ENCODE results near the gene PLA2G2D. TPM values are rescaled to one million over a fixed set of nuclear protein-coding genes. Genes with fewer than 3 reads are reported as not detected.

Gene PLA2G2D
- total and polyA plus RNA-seq, 12 donors = not detected

GRCh38 chr1:20105856-20106255 is 13.5 kb downstream of the PLA2G2D start:
- TF ChIP-seq CTCF (IDR thresholded peaks at IDR 0.05) = no peak
- TF ChIP-seq POLR2A (IDR thresholded peaks at IDR 0.05) = no peak

GRCh38 chr1:20102875-20103274 is 16.5 kb downstream of the PLA2G2D start:
- intact Hi-C loops (cut with DNase I) = loop anchor here in 1 of 2 donors (5.0 to 10.0 kb wide), 2 partner anchors 49 to 92 kb away; no protein-coding TSS in a partner anchor
- 62 to 79% (median 70%) methylated on average over 1 of the region's 1 CpG for WGBS, 4 donors
- H3K36me3 ChIP-seq (replicated peaks in 1 of 2) = no peaks in the 10 kb centered on the region
- no peak for TF ChIP-seq CTCF (IDR thresholded peaks at IDR 0.05)
- no peak overlapping the region for H3K27ac ChIP-seq
- DNase-seq = no peak
- H3K4me1 ChIP-seq (replicated peaks in 1 of 2) = no peaks in the 10 kb centered on the region
- no peaks in the 10 kb centered on the region for H3K9me3 ChIP-seq (replicated peaks in 1 of 3)
- H3K4me3 ChIP-seq = no peak overlapping the region
- peaks cover 6% of the 10 kb centered on the region for H3K27me3 ChIP-seq

More at GRCh38 chr1:20105856-20106255, 13.5 kb downstream of the PLA2G2D start:
- Histone ChIP-seq H3K27me3 (peaks cover 6% of the 10 kb centered on the region), H3K27ac (no peak overlapping the region), H3K4me3 (no peak overlapping the region), H3K4me1 (replicated peaks in 1 of 2) (no peaks in the 10 kb centered on the region), H3K36me3 (replicated peaks in 1 of 2) (no peaks in the 10 kb centered on the region), H3K9me3 (replicated peaks in 1 of 3) (no peaks in the 10 kb centered on the region)
- WGBS, 4 donors = 23 to 47% (median 29%) methylated on average over 1 of the region's 1 CpG
- no peak for DNase-seq
- intact Hi-C loops (cut with DNase I) = loop anchor here in 1 of 2 donors (10.0 kb wide), 1 partner anchor 89 kb away; no protein-coding TSS in a partner anchor

GRCh38 chr1:20100632-20101355 is 18.5 kb downstream of the PLA2G2D start:
- DNase-seq = peak; percentile 48 to 67 (median 61)
- H3K4me3 ChIP-seq = no peak overlapping the region
- TF ChIP-seq CTCF (IDR thresholded peaks at IDR 0.05) = peak; percentile 76 to 91 (median 82)
- TF ChIP-seq POLR2A (IDR thresholded peaks at IDR 0.05) = no peak
- no peaks in the 10 kb centered on the region for H3K9me3 ChIP-seq (replicated peaks in 1 of 3)
- peaks cover 6% of the 10 kb centered on the region for H3K27me3 ChIP-seq
- H3K27ac ChIP-seq = no peak overlapping the region
- intact Hi-C loops (cut with DNase I) = loop anchor here in 1 of 2 donors (5.0 to 10.0 kb wide), 2 partner anchors 52 to 94 kb away; no protein-coding TSS in a partner anchor
- no peaks in the 10 kb centered on the region for H3K36me3 ChIP-seq (replicated peaks in 1 of 2)
- H3K4me1 ChIP-seq (replicated peaks in 1 of 2) = no peaks in the 10 kb centered on the region
- WGBS, 4 donors = 6 to 41% (median 33%) methylated on average over 6 to 14 of the region's 14 CpGs

- DNase-seq = no peak
- WGBS, 4 donors = 69 to 76% (median 71%) methylated on average over 3 of the region's 3 CpGs
- intact Hi-C loops (cut with DNase I) = no loop called here
These were observed 19.8 kb downstream of the PLA2G2D start for GRCh38 chr1:20099533-20099932.

More at GRCh38 chr1:20099533-20099932, 19.8 kb downstream of the PLA2G2D start:
- peaks cover 6% of the 10 kb centered on the region for H3K27me3 ChIP-seq
- no peaks in the 10 kb centered on the region for H3K9me3 ChIP-seq (replicated peaks in 1 of 3)
- no peaks in the 10 kb centered on the region for H3K36me3 ChIP-seq (replicated peaks in 1 of 2)
- TF ChIP-seq CTCF (IDR thresholded peaks at IDR 0.05) (no peak), POLR2A (IDR thresholded peaks at IDR 0.05) (no peak)
- H3K4me3 ChIP-seq = no peak overlapping the region
- H3K4me1 ChIP-seq (replicated peaks in 1 of 2) = no peaks in the 10 kb centered on the region
- H3K27ac ChIP-seq = no peak overlapping the region
